NCI-H146 treated with DMSO at 0.1 percent for 48 hours (cell line): Measurements from ENCODE around the gene KIF20A.
A peak's percentile ranks its signal among the peaks of the same experiment; 100 is the strongest.
"Not testable (repeated sequence)": the region's sequence is repeated elsewhere in the genome, so short reads cannot be mapped to it uniquely, and the experiment has no call there.

Source experiments
- DNase-seq: peaks from one replicate; lab custom pipeline; 2025; ENCODE audit not compliant: unreplicated experiment; lab: John Stamatoyannopoulos, UW

Gene KIF20A

GRCh38 chr5:138182808-138183207, 3.9 kb downstream of the KIF20A start:
- no peak for DNase-seq

- no peak for DNase-seq
Measured at GRCh38 chr5:138186002-138186447, 7.1 kb downstream of the KIF20A start.

- no peak for DNase-seq
Measured at GRCh38 chr5:138188626-138189025, 9.7 kb downstream of the KIF20A start.

- DNase-seq = no peak
Measured at GRCh38 chr5:138192826-138193225, 13.9 kb downstream of the KIF20A start.

GRCh38 chr5:138193859-138194258, 14.9 kb downstream of the KIF20A start:
- not testable (repeated sequence) for DNase-seq

GRCh38 chr5:138210985-138211384, 32.1 kb downstream of the KIF20A start:
- DNase-seq = no peak

GRCh38 chr5:138212828-138213160, 33.9 kb downstream of the KIF20A start:
- no peak for DNase-seq

GRCh38 chr5:138213161-138214029, 34.5 kb downstream of the KIF20A start, which contains the start of gene CDC23:
Gene CDC23, minus strand, starts transcription at chr5:138213323. Its CDS starts 11 bp downstream, at chr5:138213312.
- peak; percentile 96 for DNase-seq

- DNase-seq = no peak
Measured at GRCh38 chr5:138216799-138217198, 37.9 kb downstream of the KIF20A start.

- no peak for DNase-seq
Measured at GRCh38 chr5:138223532-138223931, 44.6 kb downstream of the KIF20A start.

GRCh38 chr5:138224712-138225111, 45.8 kb downstream of the KIF20A start:
- no peak for DNase-seq

- no peak for DNase-seq
Measured at GRCh38 chr5:138226910-138227309, 48.0 kb downstream of the KIF20A start.

GRCh38 chr5:138229387-138229786, 50.5 kb downstream of the KIF20A start:
- DNase-seq = no peak

GRCh38 chr5:138230261-138230660, 51.3 kb downstream of the KIF20A start:
- DNase-seq = no peak

GRCh38 chr5:138230981-138231589, 52.2 kb downstream of the KIF20A start:
- no peak for DNase-seq

GRCh38 chr5:138233280-138233679, 54.4 kb downstream of the KIF20A start:
- DNase-seq = no peak

GRCh38 chr5:138234651-138235050, 55.7 kb downstream of the KIF20A start:
- no peak for DNase-seq
